Measurements from ENCODE around the gene ZNF500.

DNA sequence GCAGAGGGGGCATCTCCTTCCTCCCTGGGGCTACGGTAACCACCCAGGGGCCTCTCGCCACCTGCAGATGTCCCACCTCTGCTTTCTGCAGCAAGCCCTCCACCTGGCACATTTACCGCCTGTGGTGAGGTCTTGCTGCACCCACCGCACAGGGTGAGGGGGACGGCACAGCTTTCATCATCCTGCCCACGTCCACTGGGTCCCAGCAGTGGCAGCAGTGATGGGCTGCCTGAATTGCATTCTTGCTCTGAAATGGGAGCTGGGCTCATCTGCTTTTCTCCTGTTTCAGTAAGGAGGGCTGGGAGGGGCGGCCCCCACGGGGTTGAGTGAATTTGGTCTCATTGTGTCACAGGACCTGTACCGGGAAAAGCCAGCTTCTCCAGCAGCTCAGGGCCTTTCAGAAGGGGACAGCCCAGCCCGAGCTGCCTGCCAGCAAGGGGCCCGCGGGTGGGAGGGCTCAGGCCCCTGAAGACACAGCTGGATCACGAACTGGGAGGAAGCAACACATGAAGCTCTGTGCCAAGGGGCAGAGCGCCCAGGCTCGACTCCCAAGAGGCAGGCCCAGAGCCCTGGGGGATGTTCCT, 19.9 kb downstream of the ZNF500 start:
- TF ChIP-seq, protein P1, sequence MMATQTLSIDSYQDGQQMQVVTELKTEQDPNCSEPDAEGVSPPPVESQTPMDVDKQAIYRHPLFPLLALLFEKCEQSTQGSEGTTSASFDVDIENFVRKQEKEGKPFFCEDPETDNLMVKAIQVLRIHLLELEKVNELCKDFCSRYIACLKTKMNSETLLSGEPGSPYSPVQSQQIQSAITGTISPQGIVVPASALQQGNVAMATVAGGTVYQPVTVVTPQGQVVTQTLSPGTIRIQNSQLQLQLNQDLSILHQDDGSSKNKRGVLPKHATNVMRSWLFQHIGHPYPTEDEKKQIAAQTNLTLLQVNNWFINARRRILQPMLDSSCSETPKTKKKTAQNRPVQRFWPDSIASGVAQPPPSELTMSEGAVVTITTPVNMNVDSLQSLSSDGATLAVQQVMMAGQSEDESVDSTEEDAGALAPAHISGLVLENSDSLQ (IDR thresholded peaks at IDR 0.05): no peak
- TF ChIP-seq FOXM1 (IDR thresholded peaks at IDR 0.05; ENCODE audit: borderline replicate concordance) (no peak), FOXK2 (IDR thresholded peaks at IDR 0.05) (no peak), TARDBP (IDR thresholded peaks at IDR 0.05) (no peak), BHLHE40 (IDR thresholded peaks at IDR 0.05; ENCODE audit: borderline replicate concordance) (no peak), SP1 (IDR thresholded peaks at IDR 0.05) (no peak), LEF1 (IDR thresholded peaks at IDR 0.05; ENCODE audit: borderline replicate concordance) (no peak), ELF4 (IDR thresholded peaks at IDR 0.05) (no peak), FOXA1 (IDR thresholded peaks at IDR 0.05) (no peak), ARNT (IDR thresholded peaks at IDR 0.05) (no peak), CTBP1 (IDR thresholded peaks at IDR 0.05; ENCODE audit: borderline replicate concordance) (no peak), SUZ12 (IDR thresholded peaks at IDR 0.05) (no peak)
